ENCODE data around the gene CTBP2.

Gene CTBP2

DNA sequence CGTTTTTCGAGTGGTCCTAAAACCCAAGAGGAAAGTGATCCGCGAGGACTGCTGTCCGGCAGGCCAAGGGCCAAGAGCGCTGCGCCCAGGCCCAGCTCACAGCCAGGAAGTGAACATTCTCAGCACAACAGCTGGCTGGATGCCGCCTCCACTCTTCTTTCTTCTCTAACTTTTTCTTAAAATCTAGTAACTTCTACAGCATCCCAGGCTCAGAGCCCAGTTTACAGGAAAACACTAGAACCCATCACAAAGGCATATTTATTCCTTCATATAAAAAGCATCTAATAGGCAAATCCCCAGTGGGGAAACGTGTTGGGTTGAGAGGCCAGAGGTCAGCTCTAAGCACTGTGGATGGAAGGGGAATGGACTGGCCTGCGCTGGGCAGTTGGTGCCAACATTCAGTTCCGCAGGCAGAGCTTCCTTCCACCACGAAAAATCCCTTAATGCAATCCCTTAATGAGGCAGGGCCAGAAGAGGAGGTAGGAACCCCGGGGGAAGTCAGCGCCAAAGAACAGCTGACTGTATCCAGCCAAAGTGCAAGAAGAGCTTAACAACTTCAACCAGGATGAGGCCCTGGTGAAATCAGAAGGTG, 143.7 kb downstream of the CTBP2 start:
- no peak for DNase-seq

- no peak for DNase-seq
Measured at GRCh38 chr10:125016123-125016522, 144.2 kb downstream of the CTBP2 start.

- DNase-seq = no peak
Measured at GRCh38 chr10:125015356-125015944, 144.9 kb downstream of the CTBP2 start.

- no peak for DNase-seq
Measured at GRCh38 chr10:125014836-125015355, 145.5 kb downstream of the CTBP2 start.

GRCh38 chr10:125014086-125014830, 146.1 kb downstream of the CTBP2 start:
- no peak for DNase-seq

- DNase-seq = no peak
Measured at GRCh38 chr10:125013529-125013872, 146.9 kb downstream of the CTBP2 start.

- no peak for DNase-seq
Measured at GRCh38 chr10:125012851-125013528, 147.4 kb downstream of the CTBP2 start.

DNA sequence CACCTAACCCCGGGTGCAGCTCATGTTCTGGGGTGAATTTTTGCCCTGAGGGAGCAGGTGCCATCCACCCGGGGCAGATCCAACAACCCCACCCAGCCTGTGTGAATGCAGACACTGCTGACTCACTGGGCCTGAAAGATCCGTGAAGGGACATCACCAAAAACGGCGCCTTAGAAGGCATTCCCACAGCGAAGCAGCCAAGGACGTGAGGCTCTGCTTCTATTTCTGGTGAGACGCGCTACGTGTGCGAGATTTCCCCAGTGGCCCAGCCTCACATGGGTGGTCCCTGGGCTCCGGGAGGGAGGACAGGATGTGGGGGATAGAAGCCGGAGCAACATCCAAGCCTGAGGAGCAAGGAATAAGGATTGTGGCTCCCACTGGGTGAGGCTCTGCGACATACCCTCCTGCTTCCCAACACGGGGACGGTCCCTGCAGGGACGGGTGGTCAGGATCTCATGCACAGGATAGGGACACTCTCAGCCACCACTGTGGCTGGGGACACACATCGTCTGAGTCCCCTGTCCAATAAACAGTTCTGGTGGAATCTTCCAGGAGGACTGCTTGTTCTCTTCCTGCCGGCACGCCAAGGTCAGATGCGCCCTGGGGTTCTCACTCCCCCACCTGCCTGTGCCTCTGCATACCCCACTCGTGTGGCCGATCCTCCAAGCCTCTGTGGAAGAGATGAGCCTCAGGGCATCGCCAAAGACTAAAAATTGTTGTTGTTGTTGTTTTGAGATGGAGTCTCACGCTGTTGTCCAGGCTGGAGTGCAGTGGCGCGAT, 148.2 kb downstream of the CTBP2 start:
- no peak for DNase-seq

DNA sequence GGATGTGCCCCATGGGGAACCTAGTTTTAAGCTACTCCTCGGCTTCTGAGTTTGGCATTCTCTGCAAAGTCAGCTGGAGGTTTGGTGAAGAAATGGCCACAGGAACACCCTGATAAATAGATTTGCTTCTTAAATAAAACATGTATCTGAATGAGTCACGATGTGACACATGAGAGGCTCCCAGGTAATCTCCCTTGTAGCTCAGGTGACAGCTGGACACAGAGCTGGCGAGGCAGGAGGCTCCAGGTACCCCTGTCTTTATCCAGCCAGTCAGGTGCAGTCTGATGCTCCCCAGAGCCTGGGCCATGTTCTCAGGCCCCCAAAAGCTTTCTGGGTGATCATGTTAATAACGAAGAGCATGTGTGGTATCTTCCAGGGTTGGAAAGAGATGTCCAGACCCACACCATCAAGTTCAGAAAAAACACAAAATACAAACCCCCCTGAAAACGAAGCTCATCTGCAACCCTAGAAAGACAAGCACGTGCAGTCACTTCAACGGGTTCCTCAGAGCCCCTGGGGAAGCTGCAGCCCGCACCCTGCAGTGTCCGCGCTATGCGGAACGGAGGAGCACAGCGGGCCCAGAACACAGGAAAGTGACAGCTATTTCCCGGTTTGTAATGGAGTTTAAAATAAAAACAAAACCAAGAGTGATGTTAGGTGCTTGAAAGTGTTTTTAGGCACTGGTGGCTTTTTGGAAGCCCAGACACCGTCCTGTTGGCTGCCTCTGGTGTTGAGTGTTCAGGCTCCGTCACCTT, 149.0 kb downstream of the CTBP2 start:
- DNase-seq = no peak

GRCh38 chr10:125010362-125010761, 150.0 kb downstream of the CTBP2 start:
- DNase-seq = no peak

GRCh38 chr10:125009661-125010161, 150.7 kb downstream of the CTBP2 start:
- no peak for DNase-seq

GRCh38 chr10:125008689-125009638, 151.4 kb downstream of the CTBP2 start:
- DNase-seq = no peak

GRCh38 chr10:125007436-125007835, 152.9 kb downstream of the CTBP2 start:
- no peak for DNase-seq

GRCh38 chr10:125006921-125007426, 153.4 kb downstream of the CTBP2 start:
- no peak for DNase-seq

GRCh38 chr10:125006188-125006680, 154.1 kb downstream of the CTBP2 start:
- DNase-seq = no peak

- DNase-seq = no peak
Measured at GRCh38 chr10:125005312-125006187, 154.8 kb downstream of the CTBP2 start.

DNA sequence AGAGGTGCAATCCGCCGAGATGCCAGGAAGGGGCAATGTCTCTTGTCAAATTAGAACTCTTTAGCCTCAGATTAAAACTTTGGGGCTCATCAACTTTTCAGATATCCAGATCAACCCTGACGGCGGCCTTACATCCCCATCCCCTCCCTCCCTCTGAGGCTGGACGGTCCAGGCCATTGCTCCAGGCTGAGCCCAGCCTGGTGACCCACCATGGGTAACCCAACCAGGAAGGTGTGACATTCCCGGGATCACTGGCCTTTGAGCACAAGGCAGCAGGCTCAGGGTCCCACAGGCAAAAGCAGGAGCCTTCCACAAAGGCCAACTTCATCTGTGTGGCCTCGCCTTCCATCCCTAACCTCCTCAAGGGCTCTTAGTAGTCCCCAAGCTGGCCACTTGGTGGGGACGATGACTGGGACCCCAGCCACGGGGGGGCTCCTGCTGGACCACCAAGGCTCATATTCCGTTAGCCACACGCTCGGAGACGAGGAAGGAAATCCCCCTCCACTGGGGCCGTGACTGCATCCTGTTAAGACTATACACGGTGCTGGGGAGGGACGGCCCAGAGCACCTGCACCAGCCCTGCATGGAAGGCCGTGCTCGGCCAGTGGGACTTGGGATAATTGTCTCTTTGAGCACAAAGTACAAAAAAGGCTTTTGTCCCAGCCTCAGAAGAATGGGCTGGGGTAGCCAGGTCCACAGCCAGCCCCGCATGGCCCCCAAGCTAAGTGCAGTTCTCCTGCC, 155.6 kb downstream of the CTBP2 start:
- DNase-seq = no peak

DNA sequence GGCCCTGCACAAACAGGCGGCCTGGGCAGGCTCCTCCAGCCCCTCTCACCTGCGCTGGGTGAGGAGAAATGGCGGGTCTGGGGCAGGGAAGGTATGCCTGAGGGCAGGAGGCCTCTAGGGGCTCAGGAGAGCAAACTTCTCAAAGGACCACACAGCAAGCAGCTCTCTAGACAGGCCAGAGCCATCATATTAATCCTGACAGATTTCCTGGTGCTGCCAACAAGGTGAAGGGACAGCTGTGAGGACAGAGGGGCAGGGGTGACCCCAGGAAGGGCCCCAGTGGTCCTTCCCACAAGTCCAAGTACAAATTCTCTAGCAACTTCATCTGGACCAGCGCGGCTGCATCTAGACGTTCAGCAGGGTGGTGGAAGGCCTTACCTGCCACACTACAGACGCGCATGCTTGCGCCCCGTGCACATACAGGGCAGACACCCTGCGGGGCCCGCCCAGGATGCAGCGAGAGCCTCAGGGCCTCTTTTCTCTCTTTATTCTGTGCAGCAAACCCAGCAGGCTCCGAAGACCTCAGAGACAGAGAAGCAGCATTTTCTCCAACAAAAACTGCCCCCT, 156.4 kb downstream of the CTBP2 start:
- no peak for DNase-seq
